GM23338 (cell line): ENCODE measurements around the gene TIAM1. TPM values are rescaled to one million over a fixed set of nuclear protein-coding genes. Genes with fewer than 3 reads are reported as not detected.

Experiments
- ATAC-seq: fragments of 200-7000 bp; cut with Tn5 transposase; 3 replicates; pipeline ENCODE4 v1.9.1; 2020
- DNase-seq: peaks from one replicate; pipeline ENCODE4 v3.0.0-alpha.2; 2015; ENCODE audit warnings: low spot score
- H2AFZ ChIP-seq: fragments of 200-600 bp; sonication (generic); 2 replicates; pipeline ENCODE4 v1.8.0; 2016; ENCODE audit warnings: antibody characterized with exemption, mild to moderate bottlenecking, moderate library complexity
- H3F3A ChIP-seq: fragments of 200-600 bp; sonication (generic); replicated peaks from 2 replicates; pipeline ENCODE4 v1.8.0; 2017; ENCODE audit warnings: antibody characterized with exemption, mixed run types, low read depth
- H3K27ac ChIP-seq: fragments of 200-600 bp; sonication (generic); 2 replicates; pipeline ENCODE4 v1.6.1; 2016; ENCODE audit warnings: low read depth
- H3K27me3 ChIP-seq: fragments of 200-600 bp; sonication (generic); 2 replicates; pipeline ENCODE4 v1.8.0; 2016; ENCODE audit warnings: mild to moderate bottlenecking, mixed run types, moderate library complexity; ENCODE audit not compliant: insufficient read depth
- H3K36me3 ChIP-seq: fragments of 200-600 bp; sonication (generic); 2 replicates; pipeline ENCODE4 v1.8.0; 2016; ENCODE audit warnings: mild to moderate bottlenecking; ENCODE audit not compliant: insufficient read depth
- H3K4me1 ChIP-seq: fragments of 200-600 bp; sonication (generic); 2 replicates; pipeline ENCODE4 v1.8.0; 2016; ENCODE audit warnings: mild to moderate bottlenecking, moderate library complexity; ENCODE audit not compliant: insufficient read depth
- H3K4me2 ChIP-seq: fragments of 200-600 bp; sonication (generic); 2 replicates; pipeline ENCODE4 v1.7.1; 2017; ENCODE audit warnings: mixed run types
- H3K4me3 ChIP-seq: fragments of 200-600 bp; sonication (generic); 2 replicates; pipeline ENCODE4 v1.6.1; 2016; ENCODE audit warnings: mixed run types
- H3K79me2 ChIP-seq: fragments of 200-600 bp; sonication (generic); replicated peaks from 2 replicates; pipeline ENCODE4 v1.8.0; 2017; ENCODE audit warnings: mild to moderate bottlenecking; ENCODE audit not compliant: insufficient read depth
- H3K9me2 ChIP-seq: fragments of 200-600 bp; sonication (generic); 2 replicates; pipeline ENCODE4 v1.8.0; 2017; ENCODE audit not compliant: insufficient read depth
- H4K20me1 ChIP-seq: fragments of 200-600 bp; sonication (generic); replicated peaks from 2 replicates; pipeline ENCODE4 v1.8.0; 2017; ENCODE audit warnings: mild to moderate bottlenecking; ENCODE audit not compliant: insufficient read depth
- H3K27ac Mint-ChIP-seq: 2 replicates; pipeline ENCODE4 v1.8.0; 2020; ENCODE audit warnings: inconsistent platforms, mild to moderate bottlenecking, moderate library complexity, mixed read lengths
- H3K27me3 Mint-ChIP-seq: 3 replicates; pipeline ENCODE4 v1.8.0; 2022; ENCODE audit warnings: low read depth, mild to moderate bottlenecking, moderate library complexity, mixed read lengths, inconsistent platforms; ENCODE audit not compliant: insufficient read depth, poor library complexity
- H3K36me3 Mint-ChIP-seq: 3 replicates; pipeline ENCODE4 v1.8.0; 2021; ENCODE audit warnings: low read depth, mild to moderate bottlenecking, inconsistent platforms, moderate library complexity, mixed read lengths
- H3K4me1 Mint-ChIP-seq: 3 replicates; pipeline ENCODE4 v1.8.0; 2020; ENCODE audit warnings: mild to moderate bottlenecking, inconsistent platforms, mixed read lengths
- H3K4me3 Mint-ChIP-seq: 3 replicates; pipeline ENCODE4 v1.8.0; 2021; ENCODE audit warnings: moderate library complexity, mild to moderate bottlenecking, inconsistent platforms, mixed read lengths
- H3K9me3 Mint-ChIP-seq: 3 replicates; pipeline ENCODE4 v1.8.0; 2020; ENCODE audit warnings: moderate library complexity, mild to moderate bottlenecking, inconsistent platforms, mixed read lengths
- CREB1 ChIP-seq: fragments of 250-450 bp; sonication (Bioruptor Pico); IDR thresholded peaks from 2 replicates; pipeline ENCODE4 v1.5.0; 2020; ENCODE audit warnings: low read depth, mild to moderate bottlenecking, moderate library complexity
- CTCF ChIP-seq, 2 experiments: fragments of 200-600 bp in 1 of 2; sonication (generic) in 1 of 2; conservative IDR thresholded peaks; 2 replicates each; pipeline versions ENCODE4 v1.5.1 to v1.6.1; 2016 to 2017; ENCODE audit warnings: antibody characterized with exemption in 2 of 2, low read depth in 2 of 2, mild to moderate bottlenecking in 2 of 2, moderate library complexity in 1 of 2
- ETS1 ChIP-seq: IDR thresholded peaks from 2 replicates; pipeline ENCODE4 v1.6.1; 2016; ENCODE audit warnings: antibody characterized with exemption
- EZH2 ChIP-seq: fragments of 200-600 bp; sonication (generic); IDR thresholded peaks from one replicate; pipeline ENCODE4 v1.8.0; 2017; ENCODE audit warnings: antibody characterized with exemption, mild to moderate bottlenecking, low read depth; ENCODE audit not compliant: unreplicated experiment
- EZH2phosphoT487 ChIP-seq: fragments of 200-600 bp; sonication (generic); IDR thresholded peaks from one replicate; pipeline ENCODE4 v1.8.1; 2018; ENCODE audit warnings: antibody characterized with exemption; ENCODE audit not compliant: unreplicated experiment
- JUNB ChIP-seq: IDR thresholded peaks from one replicate; pipeline ENCODE4 v1.6.1; 2016; ENCODE audit warnings: antibody characterized with exemption; ENCODE audit not compliant: unreplicated experiment
- NANOG ChIP-seq: IDR thresholded peaks from 2 replicates; pipeline ENCODE4 v1.6.1; 2016; ENCODE audit warnings: antibody characterized with exemption, borderline replicate concordance
- POLR2AphosphoS5 ChIP-seq: IDR thresholded peaks from 2 replicates; pipeline ENCODE4 v1.6.1; 2016; ENCODE audit warnings: antibody characterized with exemption, low read depth
- REST ChIP-seq: IDR thresholded peaks from one replicate; pipeline ENCODE4 v1.6.1; 2018; ENCODE audit warnings: antibody characterized with exemption; ENCODE audit not compliant: unreplicated experiment
- STAT1 ChIP-seq: IDR thresholded peaks from one replicate; pipeline ENCODE4 v1.6.1; 2016; ENCODE audit warnings: antibody characterized with exemption; ENCODE audit not compliant: unreplicated experiment
- ZNF114 ChIP-seq: fragments of 250-450 bp; sonication (Bioruptor Pico); IDR thresholded peaks from 2 replicates; pipeline ENCODE4 v1.5.0; 2020; ENCODE audit warnings: mild to moderate bottlenecking, moderate library complexity
- ZNF331 ChIP-seq: fragments of 250-450 bp; sonication (Bioruptor Pico); IDR thresholded peaks from 2 replicates; pipeline ENCODE4 v1.5.0; 2020; ENCODE audit warnings: low read depth, mild to moderate bottlenecking, moderate library complexity
- ZNF462 ChIP-seq: fragments of 250-450 bp; sonication (Bioruptor Pico); IDR thresholded peaks from 2 replicates; pipeline ENCODE4 v1.5.0; 2020; ENCODE audit warnings: mild to moderate bottlenecking, moderate library complexity
- polyA plus RNA-seq: library from polyadenylated mRNA; unstranded; fragments of >200 nt; fragmentation: Nextera tagmentation; extraction: Ambion mirVana; gene quantifications from 2 replicates; pipeline ENCODE4 v1.2.1, GENCODE V29; 2016
- total RNA-seq: library from RNA; depleted of rRNA; stranded (reverse); fragments of >200 nt; shearing (Covaris generic); gene quantifications from 2 replicates; pipeline ENCODE4 v1.2.3, GENCODE V29; 2014

TIAM1 gene
- total and polyA plus RNA-seq, 2 experiments from 2014 or later, result 18.5 to 20.0 TPM

GRCh38 chr21:31078216-31078615 is 265.8 kb downstream of the TIAM1 start:
- H3K4me3 Mint-ChIP-seq, result no peak overlapping the region
- H4K20me1 ChIP-seq, result no peaks in the 10 kb centered on the region

More at GRCh38 chr21:31078216-31078615, 265.8 kb downstream of the TIAM1 start:
- Histone ChIP-seq H3K27ac (no peak overlapping the region), H3K27me3 (no peaks in the 10 kb centered on the region), H3K9me2 (peaks cover 10% of the 10 kb centered on the region), H2AFZ (no peak overlapping the region), H3F3A (no peaks in the 10 kb centered on the region), H3K79me2 (no peaks in the 10 kb centered on the region), H3K4me1 (no peaks in the 10 kb centered on the region), H3K36me3 (no peaks in the 10 kb centered on the region), H3K4me2 (no peak overlapping the region), H3K4me3 (no peak overlapping the region)
- Mint-ChIP-seq H3K27me3 (no peaks in the 10 kb centered on the region), H3K27ac (no peak overlapping the region), H3K9me3 (no peaks in the 10 kb centered on the region; the same call in 2 of the 3 replicates), H3K36me3 (no peaks in the 10 kb centered on the region), H3K4me1 (no peaks in the 10 kb centered on the region)
- DNase-seq, result no peak
- TF ChIP-seq STAT1 (no peak), ZNF114 (CRISPR knock-in tag) (no peak), EZH2 (no peak), ZNF462 (no peak), ZNF331 (no peak), CREB1 (CRISPR knock-in tag) (no peak), JUNB (no peak), NANOG (no peak), REST (no peak), CTCF (conservative IDR thresholded peaks at IDR 0.05; ENCODE audit: low read depth in 2 of 2) (no peak), ETS1 (no peak), EZH2phosphoT487 (no peak), POLR2AphosphoS5 (no peak)
- ATAC-seq, result no peak
